Astrocyte of the spinal cord (primary cell): ENCODE results near the gene SUPT3H.

Experiments
- DNase-seq: peaks from one replicate; pipeline ENCODE4 v3.0.0; 2011; ENCODE audit warnings: low read depth, low spot score
- H3K4me3 ChIP-seq: 2 replicates; pipeline ENCODE4 v1.5.1; 2011; ENCODE audit warnings: low read depth, mild to moderate bottlenecking, low read length, moderate library complexity
- CTCF ChIP-seq: IDR thresholded peaks from 2 replicates; pipeline ENCODE4 v1.5.1; 2012; ENCODE audit warnings: low read depth, mild to moderate bottlenecking, low read length, inconsistent platforms
- in situ Hi-C: cut with HindIII; loops from 2 replicates; pipeline ENCODE4 v1.10.0; 2017; ENCODE audit warnings: low sequenced_read_pairs

Gene SUPT3H

DNA sequence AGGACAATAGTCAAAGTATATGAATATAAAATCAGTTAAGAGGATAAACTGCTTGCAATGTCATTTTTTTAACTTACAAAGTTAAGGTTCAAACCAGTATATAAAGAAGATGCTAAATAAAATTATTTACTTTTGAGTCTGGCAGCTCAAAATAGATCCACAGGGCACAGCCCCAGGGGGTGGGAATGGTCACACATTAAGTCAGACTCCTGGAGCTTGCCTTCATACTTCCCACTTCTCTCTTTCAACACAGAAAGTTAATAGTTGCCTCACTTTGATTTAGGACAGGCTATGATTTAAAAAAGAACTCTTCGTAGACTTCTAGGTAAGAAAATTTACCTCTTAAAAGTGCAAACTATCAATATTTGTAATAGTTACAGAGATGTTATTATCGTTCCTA, 207.9 kb downstream of the SUPT3H start:
- in situ Hi-C loops = no loop called here
- TF ChIP-seq CTCF = no peak
- no peak for DNase-seq
- H3K4me3 ChIP-seq = no peak overlapping the region

DNA sequence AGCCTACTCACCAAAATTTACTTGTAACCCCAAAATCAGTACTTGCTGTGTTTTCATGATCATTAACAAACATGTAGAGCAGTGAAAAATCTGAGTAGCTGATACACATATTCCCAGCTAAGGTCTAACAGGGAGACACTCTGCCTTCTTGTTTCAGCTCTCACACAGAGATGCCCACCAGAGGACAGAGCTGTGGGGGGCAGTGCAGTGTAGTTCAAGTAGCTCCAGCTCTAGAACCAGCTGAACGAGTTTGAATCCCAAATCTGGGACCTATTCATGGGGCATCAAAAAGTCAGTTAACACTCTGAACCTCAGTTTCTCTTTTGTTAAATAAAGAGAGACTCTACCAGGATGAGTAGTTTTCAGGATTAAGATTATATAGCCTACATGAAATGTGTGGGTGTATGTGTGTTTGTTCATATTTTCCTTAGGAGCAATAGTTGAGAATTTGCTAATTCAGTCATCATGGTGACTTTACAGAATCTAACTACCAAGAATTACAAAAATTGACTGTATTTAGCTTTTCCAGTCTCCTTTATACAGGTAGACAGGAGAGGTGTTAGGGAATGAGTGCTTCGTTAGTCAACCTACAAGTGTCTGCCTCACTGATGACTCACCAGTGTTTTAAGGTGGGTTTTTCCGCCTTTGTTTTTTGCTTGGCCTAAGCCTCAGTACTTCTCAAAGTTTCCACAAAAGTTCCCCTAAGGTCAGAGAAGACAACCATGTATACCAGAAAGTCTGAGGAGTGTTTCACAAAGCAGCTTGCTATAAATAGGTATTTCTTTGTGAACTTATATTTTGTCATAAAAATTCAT, 213.6 kb downstream of the SUPT3H start:
- no peak for DNase-seq
- in situ Hi-C loops = no loop called here
- no peak for TF ChIP-seq CTCF
- no peak overlapping the region for H3K4me3 ChIP-seq

DNA sequence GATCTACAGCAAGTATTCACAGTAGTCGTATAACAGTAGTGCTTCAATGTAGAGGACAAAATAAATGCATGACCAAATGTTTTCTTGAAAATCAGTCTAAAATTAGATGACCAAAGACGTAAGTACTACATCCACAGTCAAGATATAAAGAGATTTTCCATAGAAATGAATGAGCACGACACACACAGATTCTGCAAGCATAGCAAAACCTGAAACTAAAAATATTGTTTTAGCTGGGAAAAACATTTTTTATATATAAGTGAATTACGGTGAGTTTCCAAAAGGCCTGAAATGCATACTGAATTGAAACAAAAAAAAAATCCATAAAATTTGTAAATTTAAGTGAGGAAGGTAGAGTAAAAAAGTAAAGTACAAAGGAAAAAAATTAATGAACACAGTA, 217.4 kb downstream of the SUPT3H start:
- H3K4me3 ChIP-seq = no peak overlapping the region
- in situ Hi-C loops = no loop called here
- TF ChIP-seq CTCF = no peak
- DNase-seq = no peak

GRCh38 chr6:45156075-45156474, 221.7 kb downstream of the SUPT3H start:
- in situ Hi-C loops = no loop called here
- H3K4me3 ChIP-seq = no peak overlapping the region
- no peak for DNase-seq
- no peak for TF ChIP-seq CTCF

- DNase-seq = no peak
- H3K4me3 ChIP-seq = no peak overlapping the region
- in situ Hi-C loops = no loop called here
- no peak for TF ChIP-seq CTCF
These were observed 222.3 kb downstream of the SUPT3H start for GRCh38 chr6:45155341-45155894.

DNA sequence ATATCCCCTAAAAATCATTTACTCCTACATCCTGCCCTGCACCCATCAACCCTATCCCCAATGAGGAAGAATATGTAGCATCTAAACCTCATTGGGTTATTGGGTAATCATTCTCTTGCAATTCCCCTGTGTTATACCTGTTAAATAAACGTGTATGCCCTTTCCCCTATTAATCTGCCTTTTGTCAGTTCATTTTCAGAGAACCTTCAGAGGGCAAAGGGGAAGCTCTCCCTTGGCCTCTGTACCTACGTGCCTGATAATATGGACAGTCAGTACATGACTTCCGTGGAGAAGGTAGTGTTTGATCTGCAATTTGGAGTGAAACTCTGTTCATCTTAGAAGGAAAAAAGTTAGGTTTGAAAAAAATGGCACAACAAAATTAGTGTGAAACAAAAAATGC, 223.1 kb downstream of the SUPT3H start:
- no peak overlapping the region for H3K4me3 ChIP-seq
- in situ Hi-C loops = no loop called here
- DNase-seq = no peak
- TF ChIP-seq CTCF = no peak
